ENCODE data around the gene RASSF3.

GRCh38 chr12:64691227-64691794 lies 81.0 kb downstream of the RASSF3 start:
- TF ChIP-seq, protein P1, sequence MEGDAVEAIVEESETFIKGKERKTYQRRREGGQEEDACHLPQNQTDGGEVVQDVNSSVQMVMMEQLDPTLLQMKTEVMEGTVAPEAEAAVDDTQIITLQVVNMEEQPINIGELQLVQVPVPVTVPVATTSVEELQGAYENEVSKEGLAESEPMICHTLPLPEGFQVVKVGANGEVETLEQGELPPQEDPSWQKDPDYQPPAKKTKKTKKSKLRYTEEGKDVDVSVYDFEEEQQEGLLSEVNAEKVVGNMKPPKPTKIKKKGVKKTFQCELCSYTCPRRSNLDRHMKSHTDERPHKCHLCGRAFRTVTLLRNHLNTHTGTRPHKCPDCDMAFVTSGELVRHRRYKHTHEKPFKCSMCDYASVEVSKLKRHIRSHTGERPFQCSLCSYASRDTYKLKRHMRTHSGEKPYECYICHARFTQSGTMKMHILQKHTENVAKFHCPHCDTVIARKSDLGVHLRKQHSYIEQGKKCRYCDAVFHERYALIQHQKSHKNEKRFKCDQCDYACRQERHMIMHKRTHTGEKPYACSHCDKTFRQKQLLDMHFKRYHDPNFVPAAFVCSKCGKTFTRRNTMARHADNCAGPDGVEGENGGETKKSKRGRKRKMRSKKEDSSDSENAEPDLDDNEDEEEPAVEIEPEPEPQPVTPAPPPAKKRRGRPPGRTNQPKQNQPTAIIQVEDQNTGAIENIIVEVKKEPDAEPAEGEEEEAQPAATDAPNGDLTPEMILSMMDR (IDR thresholded peaks at IDR 0.05): no peak
- no peak for TF ChIP-seq POLR2A (IDR thresholded peaks at IDR 0.05)

Measured in heart left ventricle (tissue), 13 donors.